Sigmoid colon (tissue), 7 donors: ENCODE data around the gene MYOZ2. TPM values are rescaled to one million over a fixed set of nuclear protein-coding genes. Genes with fewer than 3 reads are reported as not detected.

ENCODE experiments used
- DNase-seq: peaks from one replicate; pipeline ENCODE4 v3.0.0-alpha.2; 2019
- H3K27ac ChIP-seq, 4 donors: fragments of 200-600 bp; sonication (generic); one replicate each; pipeline ENCODE4 v1.5.1; 2016 to 2019; ENCODE audit warnings: mild to moderate bottlenecking in 1 of 4
- H3K27me3 ChIP-seq, 3 donors: fragments of 200-600 bp; sonication (generic); one replicate each; pipeline ENCODE4 v1.5.1; 2019; ENCODE audit warnings: mild to moderate bottlenecking in 1 of 3
- H3K36me3 ChIP-seq, 4 donors: fragments of 200-600 bp; sonication (generic); one replicate each; pipeline ENCODE4 v1.5.1; 2016 to 2019
- H3K4me1 ChIP-seq, 4 donors: fragments of 200-600 bp; sonication (generic); one replicate each; pipeline ENCODE4 v1.5.1; 2017 to 2019
- H3K4me3 ChIP-seq, 4 donors: fragments of 200-600 bp; sonication (generic); one replicate each; pipeline ENCODE4 v1.5.1; 2017 to 2019; ENCODE audit warnings: mild to moderate bottlenecking in 2 of 4, moderate library complexity in 1 of 4
- H3K9me3 ChIP-seq, 4 donors: fragments of 200-600 bp in 3 of 4; sonication (generic) in 3 of 4; one replicate each; pipeline versions ENCODE4 v1.5.1 to v1.6.1; 2013 to 2019
- EP300 ChIP-seq, 4 donors: sonication (generic); formaldehyde crosslinking; IDR thresholded peaks; one replicate each; pipeline ENCODE4 v1.6.1; 2017; ENCODE audit warnings: antibody characterized with exemption in 4 of 4
- POLR2A ChIP-seq, 2 donors: fragments of 450-650 bp; IDR thresholded peaks; one replicate each; pipeline ENCODE4 v1.6.1; 2016; ENCODE audit warnings: antibody characterized with exemption in 2 of 2, mild to moderate bottlenecking in 2 of 2, moderate library complexity in 2 of 2
- POLR2AphosphoS5 ChIP-seq, 4 donors: sonication (generic); formaldehyde crosslinking; IDR thresholded peaks; one replicate each; pipeline ENCODE4 v1.6.1; 2017; ENCODE audit warnings: antibody characterized with exemption in 4 of 4
- WGBS, 2 donors: extraction: QIAGEN DNeasy Blood & Tissue Kit; methylation state at CpG; one replicate each; pipeline ENCODE4 v1.1.7; 2013; 5-methylcytosine and 5-hydroxymethylcytosine counted together
- intact Hi-C: fragments of 100-400 bp; cut with DNase I; formaldehyde crosslinking; loops from one replicate; pipeline ENCODE4 v1.15.1; 2023
- polyA plus RNA-seq, 3 donors: library from polyadenylated mRNA; stranded (reverse); fragments of 200-250 nt; gene quantifications; one replicate each; pipeline ENCODE4 v1.2.3, GENCODE V29; 2013
- total RNA-seq, 4 donors: library from RNA; depleted of rRNA; stranded (reverse); fragments of >200 nt; gene quantifications; one replicate each; pipeline ENCODE4 v1.1.0, GENCODE V29; 2016
- TF ChIP-seq, protein P1 (sequence below), 4 experiments: fragments of 450-650 bp in 3 of 4; fragments of 200-600 bp in 1 of 4; IDR thresholded peaks; one replicate each; pipeline ENCODE4 v1.5.1; 2016 to 2019; ENCODE audit warnings: antibody characterized with exemption in 4 of 4, mild to moderate bottlenecking in 3 of 4, moderate library complexity in 2 of 4
- donor health status: healthy with polysubstance abuse.
- donor health status: Bipolar disorder and iron deficiency.
- donor health status: healthy.

The MYOZ2 gene
- total and polyA plus RNA-seq, 7 donors: 0.28 to 1.4 (median 0.69) TPM

DNA sequence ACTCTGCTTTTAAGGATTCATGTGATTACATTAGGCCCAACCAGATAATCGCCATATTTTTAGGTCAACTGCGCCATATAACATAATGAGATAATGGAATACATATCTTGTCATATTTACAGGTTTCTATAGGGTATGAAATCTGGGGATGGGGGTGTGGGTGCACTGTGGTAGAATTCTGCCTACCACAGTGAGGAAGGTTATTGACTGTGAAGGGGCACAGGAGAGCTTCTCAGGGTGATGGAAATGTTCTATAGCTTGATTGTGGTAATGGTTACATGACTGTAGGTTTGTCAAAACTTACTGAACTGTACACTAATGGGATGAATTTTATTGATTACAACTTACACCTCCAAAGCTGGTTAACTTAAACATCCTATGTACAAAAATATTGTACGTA lies 92.8 kb downstream of the MYOZ2 start:
- peaks cover 0 to under 1% (median 0%) of the 10 kb centered on the region in 4 donors for H3K36me3 ChIP-seq
- H3K4me3 ChIP-seq: no peak overlapping the region
- TF ChIP-seq EP300 (IDR thresholded peaks at IDR 0.05) (no peak), POLR2A (IDR thresholded peaks at IDR 0.05) (no peak), POLR2AphosphoS5 (IDR thresholded peaks at IDR 0.05) (no peak)
- TF ChIP-seq, protein P1, sequence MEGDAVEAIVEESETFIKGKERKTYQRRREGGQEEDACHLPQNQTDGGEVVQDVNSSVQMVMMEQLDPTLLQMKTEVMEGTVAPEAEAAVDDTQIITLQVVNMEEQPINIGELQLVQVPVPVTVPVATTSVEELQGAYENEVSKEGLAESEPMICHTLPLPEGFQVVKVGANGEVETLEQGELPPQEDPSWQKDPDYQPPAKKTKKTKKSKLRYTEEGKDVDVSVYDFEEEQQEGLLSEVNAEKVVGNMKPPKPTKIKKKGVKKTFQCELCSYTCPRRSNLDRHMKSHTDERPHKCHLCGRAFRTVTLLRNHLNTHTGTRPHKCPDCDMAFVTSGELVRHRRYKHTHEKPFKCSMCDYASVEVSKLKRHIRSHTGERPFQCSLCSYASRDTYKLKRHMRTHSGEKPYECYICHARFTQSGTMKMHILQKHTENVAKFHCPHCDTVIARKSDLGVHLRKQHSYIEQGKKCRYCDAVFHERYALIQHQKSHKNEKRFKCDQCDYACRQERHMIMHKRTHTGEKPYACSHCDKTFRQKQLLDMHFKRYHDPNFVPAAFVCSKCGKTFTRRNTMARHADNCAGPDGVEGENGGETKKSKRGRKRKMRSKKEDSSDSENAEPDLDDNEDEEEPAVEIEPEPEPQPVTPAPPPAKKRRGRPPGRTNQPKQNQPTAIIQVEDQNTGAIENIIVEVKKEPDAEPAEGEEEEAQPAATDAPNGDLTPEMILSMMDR (IDR thresholded peaks at IDR 0.05): no peak
- H3K27ac ChIP-seq: no peak overlapping the region
- no peaks in the 10 kb centered on the region for H3K9me3 ChIP-seq
- H3K27me3 ChIP-seq: no peaks in the 10 kb centered on the region
- no peak for DNase-seq
- intact Hi-C loops: no loop called here
- 97 to 98% methylated on average over 3 of the region's 3 CpGs for WGBS, 2 donors
- peaks cover 0 to under 1% (median 0%) of the 10 kb centered on the region in 4 donors for H3K4me1 ChIP-seq

DNA sequence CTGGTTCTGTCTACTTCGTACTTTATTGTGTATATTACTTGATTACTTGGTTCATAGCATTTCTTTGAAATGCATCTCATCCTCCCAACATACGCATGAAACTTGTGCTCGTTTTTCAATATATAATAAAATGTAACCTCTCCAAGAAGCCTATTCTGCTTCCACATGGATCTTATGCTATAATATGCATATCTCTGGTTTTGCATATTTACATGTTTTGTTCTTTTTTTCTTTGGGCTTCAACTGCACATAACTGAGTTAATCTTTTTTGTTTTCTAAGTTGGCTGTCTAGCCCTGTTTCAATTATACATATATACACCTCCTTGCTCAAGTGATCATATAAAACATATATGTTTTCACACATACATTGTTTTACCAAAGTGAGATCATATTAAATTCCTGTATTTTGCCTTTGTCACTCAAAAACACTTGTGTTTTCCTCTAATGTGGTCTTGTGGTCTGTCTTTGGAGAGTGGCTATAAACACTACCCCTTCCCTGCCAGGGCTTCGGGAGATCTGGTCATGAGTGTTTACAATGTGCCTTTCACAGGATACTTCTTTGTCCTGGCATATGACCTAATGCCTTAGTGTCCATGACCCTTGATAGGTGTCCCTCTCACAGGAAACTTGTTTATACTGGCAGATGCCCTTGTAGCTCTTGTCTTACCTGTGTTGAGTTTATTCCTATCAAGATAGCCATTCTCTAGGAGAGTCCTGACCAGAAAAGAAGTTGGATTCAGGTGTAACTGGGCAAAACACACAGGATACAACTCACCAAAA lies 94.5 kb downstream of the MYOZ2 start:
- H3K27me3 ChIP-seq: no peaks in the 10 kb centered on the region
- H3K9me3 ChIP-seq: no peaks in the 10 kb centered on the region
- intact Hi-C loops: no loop called here
- no peak overlapping the region for H3K27ac ChIP-seq
- 86 to 92% methylated on average over 4 of the region's 4 CpGs for WGBS, 2 donors
- DNase-seq: no peak
- H3K36me3 ChIP-seq: peaks cover 0 to 1% (median 0%) of the 10 kb centered on the region in 4 donors
- peaks cover 0 to 7% (median 6%) of the 10 kb centered on the region in 4 donors for H3K4me1 ChIP-seq
- no peak overlapping the region for H3K4me3 ChIP-seq
- TF ChIP-seq, protein P1 (IDR thresholded peaks at IDR 0.05): no peak
- TF ChIP-seq POLR2AphosphoS5 (IDR thresholded peaks at IDR 0.05) (no peak), POLR2A (IDR thresholded peaks at IDR 0.05) (no peak), EP300 (IDR thresholded peaks at IDR 0.05) (no peak)

DNA sequence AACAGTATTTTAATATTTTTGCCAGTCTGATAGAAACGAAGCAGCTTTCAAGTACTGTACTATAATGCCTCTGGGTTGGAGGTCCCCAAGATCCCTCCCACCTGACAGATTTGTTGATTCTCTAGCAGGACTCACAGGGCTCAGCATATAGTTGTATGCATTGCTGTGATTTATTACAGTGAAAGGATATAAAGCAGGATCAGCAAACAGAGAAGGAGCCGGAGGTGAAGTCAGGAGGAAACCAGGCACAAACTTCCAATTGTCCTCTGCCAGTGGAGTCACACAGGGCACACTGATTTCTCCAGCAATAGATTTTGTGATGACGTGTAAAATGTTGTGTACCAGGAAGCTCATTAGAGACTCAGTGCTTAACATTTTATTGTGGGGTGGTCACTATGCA lies 95.9 kb downstream of the MYOZ2 start:
- H3K9me3 ChIP-seq: no peaks in the 10 kb centered on the region
- H3K36me3 ChIP-seq: peaks cover 0 to 11% (median 1%) of the 10 kb centered on the region in 4 donors
- intact Hi-C loops: no loop called here
- no peak overlapping the region for H3K27ac ChIP-seq
- H3K27me3 ChIP-seq: no peaks in the 10 kb centered on the region
- no peak for DNase-seq
- TF ChIP-seq POLR2AphosphoS5 (IDR thresholded peaks at IDR 0.05) (no peak), POLR2A (IDR thresholded peaks at IDR 0.05) (no peak), EP300 (IDR thresholded peaks at IDR 0.05) (no peak)
- TF ChIP-seq, protein P1 (IDR thresholded peaks at IDR 0.05): no peak
- no peak overlapping the region for H3K4me3 ChIP-seq
- WGBS, 2 donors: 17 to 60% methylated on average over 3 of the region's 3 CpGs
- H3K4me1 ChIP-seq: peaks cover 0 to 7% (median 6%) of the 10 kb centered on the region in 4 donors

DNA sequence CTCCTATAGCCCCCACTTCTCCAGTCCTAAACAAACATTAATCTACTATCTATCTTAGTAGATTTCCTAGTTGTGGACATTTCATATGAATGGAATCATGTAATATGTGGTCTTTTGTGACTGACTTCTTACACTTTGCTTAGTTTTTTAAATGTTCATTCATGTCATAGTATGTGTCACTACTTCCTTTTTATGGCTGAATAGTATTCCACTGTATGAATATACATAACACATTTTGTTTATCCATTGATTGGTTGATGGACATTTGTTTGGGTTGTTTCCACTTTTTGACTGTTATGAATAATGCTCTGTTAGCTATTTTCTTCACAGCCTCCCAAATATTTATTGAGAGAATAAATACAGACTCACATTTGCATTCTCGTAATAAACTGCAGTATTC lies 96.7 kb downstream of the MYOZ2 start:
- Histone ChIP-seq H3K9me3 (no peaks in the 10 kb centered on the region), H3K27me3 (no peaks in the 10 kb centered on the region), H3K4me1 (peaks cover 0 to 7% (median 6%) of the 10 kb centered on the region in 4 donors), H3K27ac (no peak overlapping the region), H3K4me3 (no peak overlapping the region), H3K36me3 (peaks cover 0 to 11% (median 1%) of the 10 kb centered on the region in 4 donors)
- no peak for DNase-seq
- 97 to 100% methylated on average over 1 of the region's 1 CpG for whole genome bisulfite sequencing, 2 donors
- TF ChIP-seq, protein P1 (IDR thresholded peaks at IDR 0.05): no peak
- TF ChIP-seq EP300 (IDR thresholded peaks at IDR 0.05) (no peak), POLR2A (IDR thresholded peaks at IDR 0.05) (no peak), POLR2AphosphoS5 (IDR thresholded peaks at IDR 0.05) (no peak)
- intact Hi-C loops: no loop called here
